ENCODE data around the gene KRT74.

The KRT74 gene

DNA sequence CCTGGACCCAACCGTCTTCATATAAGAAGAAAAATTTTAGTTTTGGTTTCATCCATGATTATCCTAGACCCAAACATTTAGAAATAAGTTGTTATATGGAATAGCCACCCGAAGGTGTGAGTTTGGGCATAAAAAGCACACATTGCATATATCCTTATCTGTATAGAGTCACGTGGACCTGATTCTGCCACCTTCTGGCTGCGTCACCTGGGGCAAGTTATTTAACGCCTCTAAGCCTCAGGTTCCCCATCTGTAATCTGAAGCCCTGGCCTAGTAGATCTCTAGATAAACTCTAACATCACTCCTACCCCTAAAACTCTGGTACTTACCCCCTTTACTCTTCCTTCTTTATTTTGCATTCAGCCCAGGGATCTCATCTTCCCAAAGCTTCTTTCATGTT, 39.2 kb downstream of the KRT74 start:
- DNase-seq, result no peak

GRCh38 chr12:52533686-52534470, 39.8 kb downstream of the KRT74 start:
- no peak for DNase-seq

DNA sequence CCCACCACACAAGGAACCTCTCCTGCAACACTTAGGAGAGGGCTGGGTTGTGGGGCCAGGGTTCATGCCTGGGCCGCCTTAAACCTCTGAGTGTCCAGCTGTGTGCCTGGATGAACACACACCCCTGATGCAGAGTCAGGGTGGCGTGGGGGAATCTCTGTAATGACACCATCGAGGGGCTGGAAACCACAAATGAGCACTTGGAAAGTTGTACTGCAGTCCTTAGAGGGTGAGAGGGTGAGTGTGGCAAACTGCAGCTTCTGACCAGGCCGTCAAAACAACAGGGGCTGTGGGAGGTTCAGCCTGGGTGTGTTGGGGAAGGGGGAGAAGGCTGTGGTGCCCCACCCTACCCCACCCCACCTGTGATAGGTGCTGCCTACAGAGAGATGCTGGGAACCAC, 41.0 kb downstream of the KRT74 start:
- DNase-seq, result no peak

GRCh38 chr12:52531566-52532300, 41.9 kb downstream of the KRT74 start:
- no peak for DNase-seq

DNA sequence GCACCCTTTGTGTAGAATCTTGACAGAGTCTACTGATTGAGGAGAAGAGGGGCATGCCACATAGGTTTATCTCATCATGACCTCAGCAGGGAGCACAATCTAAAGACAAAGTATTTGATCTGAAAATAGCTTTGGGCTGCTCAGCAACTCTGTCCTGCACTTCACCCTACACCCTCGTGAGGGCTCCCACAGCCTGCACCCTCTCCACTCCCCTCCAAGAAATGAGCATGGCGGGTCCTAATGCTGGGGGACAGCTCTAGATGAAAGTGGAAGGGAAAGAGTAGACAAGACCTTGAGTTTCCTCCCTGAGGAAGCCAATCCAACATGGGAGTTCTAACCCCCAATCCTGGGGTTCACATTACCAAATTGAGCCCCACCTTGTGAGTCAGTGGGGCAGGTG, 42.7 kb downstream of the KRT74 start:
- DNase-seq, result no peak

GRCh38 chr12:52530366-52530765, 43.3 kb downstream of the KRT74 start:
- no peak for DNase-seq

DNA sequence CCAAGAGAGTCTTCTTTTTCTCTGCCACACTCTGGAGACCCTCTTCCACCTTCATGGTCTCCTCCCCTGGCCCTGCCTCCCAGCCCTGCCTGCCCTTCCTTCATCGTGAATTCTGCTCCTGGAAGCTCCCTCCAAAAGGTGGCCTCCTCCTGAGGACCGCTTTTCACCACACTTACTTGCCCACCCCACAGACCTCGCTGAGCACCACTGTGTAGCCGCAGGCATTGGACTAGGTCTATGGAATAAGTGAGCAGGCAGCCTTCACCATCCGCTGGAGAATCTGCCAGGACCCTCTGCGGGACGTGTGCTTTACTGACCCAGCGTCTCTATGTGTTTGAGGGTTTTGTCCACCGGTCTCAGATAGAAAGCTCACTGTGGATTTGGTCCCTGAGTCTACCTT, 43.8 kb downstream of the KRT74 start:
- DNase-seq, result no peak

DNA sequence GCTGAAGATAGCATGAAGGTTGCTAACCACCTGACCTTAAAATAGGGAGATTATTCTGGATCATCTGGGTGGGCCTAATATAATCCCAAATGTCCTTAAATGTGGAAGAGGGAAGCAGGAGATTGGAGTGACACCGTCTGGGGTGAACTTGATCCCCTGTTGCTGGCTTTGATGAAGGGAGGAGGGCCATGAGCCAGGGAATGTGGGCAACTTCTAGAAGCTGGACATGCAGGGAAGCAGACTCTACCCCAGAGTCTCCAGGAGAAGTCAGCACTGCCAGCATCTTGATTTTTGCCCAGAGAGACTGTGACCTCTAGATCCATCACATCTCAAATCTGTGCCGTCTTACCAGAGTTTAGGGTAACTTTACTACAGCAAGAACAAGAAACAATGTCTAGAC, 44.2 kb downstream of the KRT74 start:
- no peak for DNase-seq

DNA sequence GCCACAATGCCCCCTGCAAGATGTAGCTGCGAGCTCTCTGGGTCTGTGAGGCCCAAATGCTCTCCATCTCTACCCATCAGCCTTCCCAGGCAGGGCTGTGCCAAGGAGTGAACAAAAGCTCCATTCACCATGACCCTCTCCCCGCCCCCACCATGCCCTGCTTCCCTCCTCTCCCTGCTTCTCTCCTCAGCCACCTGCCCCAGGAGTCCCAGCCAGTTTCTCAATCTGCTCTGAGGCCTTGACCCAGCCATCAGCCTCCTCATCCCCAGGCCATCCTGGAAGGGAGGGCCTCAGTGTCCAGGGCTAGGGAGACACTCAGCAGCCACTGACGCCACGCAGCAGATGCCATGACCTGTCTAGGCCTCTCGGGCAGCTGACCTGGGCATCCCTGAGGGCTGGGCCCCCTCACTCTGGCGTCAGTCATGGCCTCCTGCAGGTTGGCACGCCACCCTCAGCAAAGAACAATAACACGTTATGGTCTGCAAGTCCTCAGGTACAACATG, 45.0 kb downstream of the KRT74 start:
- DNase-seq, result no peak

- no peak for DNase-seq
Measured at GRCh38 chr12:52527121-52527800, 46.4 kb downstream of the KRT74 start.

GRCh38 chr12:52526511-52526951, 47.1 kb downstream of the KRT74 start:
- no peak for DNase-seq

DNA sequence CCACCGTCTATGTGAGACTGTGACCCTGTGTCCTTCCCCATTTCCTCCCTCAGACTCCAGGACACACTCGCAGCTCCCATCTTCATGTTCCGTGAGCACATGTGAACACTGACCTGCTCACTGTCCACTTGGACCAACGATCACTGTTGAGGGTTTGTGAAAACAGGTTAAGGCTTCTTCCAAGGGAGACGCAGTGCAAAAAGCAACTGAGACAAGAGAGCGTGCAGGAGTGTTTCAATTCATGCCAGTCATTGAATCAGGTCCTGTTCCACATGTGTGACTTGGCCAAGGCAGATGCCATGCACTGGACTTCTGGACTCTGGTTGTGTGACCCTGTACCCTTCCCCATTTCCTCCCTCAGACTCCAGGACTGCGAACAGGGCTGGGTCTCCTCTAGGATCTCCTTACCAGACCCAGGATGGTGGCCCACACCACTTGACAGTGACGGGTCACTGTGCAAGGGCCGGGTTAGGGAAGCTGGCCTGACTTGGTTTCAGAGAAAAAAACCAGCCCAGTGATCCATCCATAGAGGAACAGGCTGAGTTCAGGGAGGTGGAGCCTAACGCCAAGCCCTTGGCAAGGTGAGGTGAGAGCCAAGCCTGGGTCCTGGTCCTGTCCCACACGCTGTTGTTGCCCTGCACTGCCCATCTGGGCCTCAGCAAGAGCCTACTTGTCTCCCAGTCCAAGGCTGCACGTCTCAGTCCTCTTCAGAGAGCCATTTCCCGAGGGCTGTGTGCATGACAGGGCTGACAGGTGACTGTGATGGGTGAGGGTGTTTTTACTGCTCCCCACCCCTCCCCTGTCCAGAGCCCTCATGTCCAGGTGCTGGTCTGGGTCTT, 47.8 kb downstream of the KRT74 start:
- DNase-seq, result no peak

DNA sequence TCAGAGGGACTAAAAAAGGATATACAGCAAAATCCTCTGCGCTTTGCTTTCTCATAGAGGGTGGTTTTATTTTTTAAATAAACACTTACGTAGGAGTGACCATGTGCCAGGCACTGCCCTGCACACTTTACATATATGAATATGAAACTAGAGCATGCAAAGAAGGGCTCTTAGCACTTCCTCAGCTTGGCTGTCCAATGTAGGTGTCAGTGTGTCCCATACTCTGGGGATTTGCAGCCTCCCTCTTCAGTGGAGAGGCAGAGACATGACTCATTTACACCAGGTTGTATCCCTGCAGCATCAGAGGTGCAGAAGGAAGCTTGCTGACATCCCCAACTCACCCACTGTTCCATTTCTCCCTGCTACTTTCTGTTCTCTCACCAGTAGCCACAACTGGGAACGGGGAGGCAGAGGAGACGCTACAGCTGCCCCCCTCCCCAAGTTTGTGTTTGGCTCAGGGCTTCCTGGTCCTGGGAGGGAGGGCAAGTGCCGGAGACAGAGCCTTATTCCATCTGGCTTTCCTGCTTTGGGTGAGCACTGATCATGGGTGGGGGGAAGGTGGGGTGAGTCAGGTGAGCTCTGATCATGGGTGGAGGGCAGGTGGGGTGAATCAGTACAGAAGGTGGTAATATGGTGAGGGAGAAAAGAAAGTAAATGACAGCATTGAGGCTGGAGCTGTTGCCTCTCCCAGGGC, 48.6 kb downstream of the KRT74 start:
- no peak for DNase-seq

DNA sequence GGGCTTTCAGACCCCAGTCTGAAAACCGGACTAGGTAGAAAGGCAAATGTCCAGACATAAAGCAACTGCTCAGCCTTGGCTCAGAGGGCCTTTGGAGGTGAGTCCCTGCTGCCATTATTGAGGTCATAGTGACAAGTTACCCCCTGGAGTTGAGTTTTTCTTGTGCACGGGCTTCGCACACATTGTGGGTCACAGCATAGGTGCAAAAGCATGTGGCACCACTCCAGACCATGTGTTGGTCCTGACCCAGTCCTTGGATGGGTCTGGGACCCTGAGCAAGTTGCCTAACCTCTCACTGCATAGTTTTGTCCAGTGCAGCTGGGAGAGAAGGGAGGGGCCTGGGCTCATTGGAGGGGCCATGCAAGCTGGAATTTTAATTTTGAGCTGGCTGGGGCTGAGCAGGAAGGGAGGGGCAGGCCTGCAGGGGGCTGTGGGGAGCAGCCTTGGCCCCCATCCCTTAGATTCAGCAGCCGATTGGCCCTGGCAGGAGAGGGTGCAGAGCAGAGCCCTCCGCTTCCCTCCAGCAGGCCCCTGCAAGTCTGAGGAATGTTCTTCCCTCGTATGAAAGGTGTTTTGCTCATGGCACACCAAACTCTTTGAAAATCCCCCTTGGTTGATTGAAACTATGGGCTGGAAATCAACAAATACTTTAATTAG, 49.3 kb downstream of the KRT74 start:
- no peak for DNase-seq

DNA sequence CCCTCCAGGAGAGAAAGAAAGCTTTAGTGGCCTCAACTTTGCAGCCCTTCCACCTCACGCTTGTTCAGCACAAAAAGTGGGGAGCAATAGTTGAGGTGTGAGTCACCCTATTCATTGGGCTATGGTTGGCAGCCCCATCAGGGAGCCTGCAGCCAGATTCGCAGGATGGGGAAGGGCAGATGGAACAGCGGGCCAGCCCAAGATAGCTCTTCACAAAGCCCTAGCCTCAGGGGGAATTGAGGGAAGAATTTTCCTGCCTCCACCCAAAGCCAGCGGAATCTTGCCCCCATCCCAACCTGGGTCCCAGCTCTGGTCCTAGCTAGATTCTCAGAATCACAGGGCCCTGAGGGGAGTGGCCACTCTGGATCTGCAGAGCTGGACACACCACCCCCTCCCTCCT, 49.8 kb downstream of the KRT74 start:
- DNase-seq, result no peak

DNA sequence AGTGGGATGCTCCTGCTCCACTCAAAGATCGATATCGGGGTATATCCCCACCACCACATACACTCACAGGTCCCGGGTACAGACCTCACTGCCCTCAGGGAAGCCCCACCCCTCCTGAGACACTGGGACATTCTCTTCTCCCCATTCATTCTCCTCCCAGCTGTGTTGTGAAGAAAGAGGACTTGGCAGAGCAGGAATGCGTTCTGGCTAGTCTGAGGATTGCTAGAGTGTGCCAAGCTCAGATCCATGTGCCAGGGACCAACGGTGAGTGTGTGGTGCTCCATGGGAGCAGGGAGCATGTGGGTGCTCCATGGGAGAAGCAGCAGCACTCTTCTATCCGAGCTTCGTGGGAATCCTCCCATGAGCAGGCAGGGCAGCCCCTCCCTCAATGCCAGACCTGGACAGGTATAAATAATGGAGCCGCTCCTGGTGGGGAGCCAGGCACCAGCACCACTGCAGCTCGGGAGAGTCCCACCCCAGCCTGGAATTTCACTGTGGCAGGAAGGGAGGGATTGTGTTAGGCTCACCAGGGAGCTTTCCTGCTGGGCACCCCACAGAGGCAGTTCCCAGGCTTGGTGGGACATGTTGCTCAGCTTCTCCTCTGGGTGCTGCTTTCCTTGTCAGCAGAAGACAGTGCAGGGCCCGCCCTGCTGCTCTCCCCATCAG, 51.2 kb downstream of the KRT74 start:
- DNase-seq, result peak; percentile 40

- peak; percentile 76 for DNase-seq
Measured at GRCh38 chr12:52521568-52522266, 51.9 kb downstream of the KRT74 start.

- peak; percentile 22 for DNase-seq
Measured at GRCh38 chr12:52521175-52521567, 52.5 kb downstream of the KRT74 start.

- no peak for DNase-seq
Measured at GRCh38 chr12:52519826-52520662, 53.6 kb downstream of the KRT74 start, which contains the start of gene KRT5. KRT5 (minus strand) TSS chr12:52520394; CDS start chr12:52520296, 98 bp downstream.
